Memory B cell (primary cell): ENCODE measurements around the gene ZKSCAN5.

Source experiments
- ATAC-seq: fragments of 150-1000 bp; cut with Tn5 transposase; 2 replicates; pipeline ENCODE4 v1.10.0; 2021; ENCODE audit warnings: low read depth, mild to moderate bottlenecking, moderate library complexity
- DNase-seq, 2 donors: peaks; one replicate each; pipeline ENCODE4 v3.0.0; 2022; ENCODE audit warnings: low spot score in 2 of 2
- H3K27ac Mint-ChIP-seq: one replicate; pipeline ENCODE4 v1.8.0; 2022; ENCODE audit warnings: mild to moderate bottlenecking, moderate library complexity, mixed read lengths
- H3K27me3 Mint-ChIP-seq: one replicate; pipeline ENCODE4 v1.8.0; 2022; ENCODE audit warnings: mixed read lengths
- H3K36me3 Mint-ChIP-seq: one replicate; pipeline ENCODE4 v1.8.0; 2022; ENCODE audit warnings: mild to moderate bottlenecking, mixed read lengths
- H3K4me1 Mint-ChIP-seq: one replicate; pipeline ENCODE4 v1.8.0; 2022; ENCODE audit warnings: mixed read lengths
- H3K4me3 Mint-ChIP-seq: one replicate; pipeline ENCODE4 v1.8.0; 2022; ENCODE audit warnings: mild to moderate bottlenecking, moderate library complexity, mixed read lengths
- H3K9me3 Mint-ChIP-seq: one replicate; pipeline ENCODE4 v1.8.0; 2022; ENCODE audit warnings: mixed read lengths

The ZKSCAN5 gene

DNA sequence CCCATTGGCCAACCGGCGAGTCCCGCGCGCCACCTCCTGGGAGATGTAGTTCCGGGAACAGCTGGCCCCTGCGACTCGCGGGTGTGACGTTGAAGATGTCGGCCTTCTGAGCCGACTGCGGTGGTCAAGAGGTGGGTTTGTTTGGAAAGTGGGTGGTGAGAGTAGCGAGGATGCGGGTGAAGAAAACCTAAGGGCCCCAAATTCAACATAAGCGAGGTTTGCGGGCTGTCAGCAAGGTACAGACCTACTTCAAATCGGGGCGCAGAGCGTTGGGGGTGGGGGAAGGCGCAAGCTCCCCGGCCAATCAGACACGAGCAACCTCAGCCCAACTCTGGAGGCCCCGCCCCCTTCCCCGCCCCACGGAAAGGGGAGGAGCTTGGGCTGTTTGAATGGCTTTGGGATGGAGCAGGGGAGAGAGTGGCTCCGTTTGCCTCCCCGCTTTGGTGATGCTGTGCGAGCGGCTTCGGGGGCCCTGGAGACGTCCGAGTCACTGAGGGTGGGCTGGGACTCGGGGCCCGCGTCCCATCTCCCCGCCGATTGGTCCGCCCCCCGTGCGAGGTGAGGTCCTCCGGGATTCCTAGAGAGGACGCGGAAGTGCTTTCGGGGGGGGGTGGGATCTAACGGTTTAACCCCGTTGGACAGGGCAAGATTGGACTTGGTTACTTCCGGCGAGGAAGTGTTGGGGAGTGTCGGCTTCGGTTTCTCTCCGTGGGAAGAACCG, at the start of gene ZKSCAN5:
Gene ZKSCAN5, plus strand, starts transcription at position 60 of the 721 bp plus-strand sequence. CDS start 1,383 bp downstream, outside the sequence.
- H3K27me3 Mint-ChIP-seq = no peaks in the 10 kb centered on the region
- peaks cover 2% of the 10 kb centered on the region for H3K36me3 Mint-ChIP-seq
- peaks cover 12% of the 10 kb centered on the region for H3K4me1 Mint-ChIP-seq
- ATAC-seq (peak; percentile 81), DNase-seq (peak; percentile 94 to 95)
- no peaks in the 10 kb centered on the region for H3K9me3 Mint-ChIP-seq
- peak within 1 kb of the TSS; percentile 96 for H3K4me3 Mint-ChIP-seq
- peak within 1 kb of the TSS; percentile 85 for H3K27ac Mint-ChIP-seq

DNA sequence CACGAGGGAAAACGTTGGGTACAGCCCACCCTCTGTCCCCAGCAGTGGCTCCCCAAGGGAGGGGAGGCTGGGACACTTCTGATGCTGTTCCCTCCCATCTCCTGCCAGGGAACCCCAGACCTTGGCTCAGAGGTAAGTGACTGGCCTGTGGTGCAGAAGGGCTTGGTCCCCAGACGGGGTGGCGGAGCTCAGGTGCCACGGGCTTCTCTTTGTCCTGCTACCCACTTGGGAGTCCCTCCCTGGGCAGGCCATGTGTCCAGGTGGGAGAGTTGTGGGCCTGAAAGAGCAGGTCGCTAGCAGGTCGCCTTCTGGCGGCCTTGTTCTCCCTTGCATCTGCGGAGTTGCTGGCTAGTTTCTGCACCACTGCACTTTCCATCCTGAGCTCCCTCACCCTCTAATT, 48.6 kb upstream of the ZKSCAN5 start:
- Mint-ChIP-seq H3K4me1 (peaks cover 9% of the 10 kb centered on the region), H3K27me3 (no peaks in the 10 kb centered on the region), H3K36me3 (peaks cover 14% of the 10 kb centered on the region), H3K27ac (no peak overlapping the region), H3K4me3 (no peak overlapping the region), H3K9me3 (no peaks in the 10 kb centered on the region)
- ATAC-seq = no peak
- no peak for DNase-seq

DNA sequence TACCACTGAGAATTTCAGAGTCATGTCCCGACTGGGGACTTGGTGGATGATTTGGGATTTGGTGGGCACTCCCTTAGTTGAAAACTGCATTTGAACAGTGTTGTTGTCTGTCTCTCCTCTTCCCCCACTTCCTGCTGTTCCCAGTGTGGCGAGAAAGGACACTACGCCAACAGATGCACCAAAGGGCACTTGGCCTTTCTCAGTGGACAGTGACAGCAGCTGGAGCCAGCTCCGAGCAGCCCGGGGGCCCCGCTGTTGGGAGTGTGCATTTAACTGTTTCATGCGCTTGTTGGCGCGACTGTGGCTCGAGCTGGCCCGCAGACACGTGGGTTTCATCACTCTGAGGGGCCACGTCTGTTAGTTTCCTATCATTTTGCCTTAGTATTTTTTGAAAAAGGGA, 48.2 kb upstream of the ZKSCAN5 start:
- peaks cover 9% of the 10 kb centered on the region for H3K4me1 Mint-ChIP-seq
- H3K27me3 Mint-ChIP-seq = no peaks in the 10 kb centered on the region
- no peak overlapping the region for H3K27ac Mint-ChIP-seq
- ATAC-seq (no peak), DNase-seq (no peak)
- no peak overlapping the region for H3K4me3 Mint-ChIP-seq
- no peaks in the 10 kb centered on the region for H3K9me3 Mint-ChIP-seq
- H3K36me3 Mint-ChIP-seq = peaks cover 11% of the 10 kb centered on the region

DNA sequence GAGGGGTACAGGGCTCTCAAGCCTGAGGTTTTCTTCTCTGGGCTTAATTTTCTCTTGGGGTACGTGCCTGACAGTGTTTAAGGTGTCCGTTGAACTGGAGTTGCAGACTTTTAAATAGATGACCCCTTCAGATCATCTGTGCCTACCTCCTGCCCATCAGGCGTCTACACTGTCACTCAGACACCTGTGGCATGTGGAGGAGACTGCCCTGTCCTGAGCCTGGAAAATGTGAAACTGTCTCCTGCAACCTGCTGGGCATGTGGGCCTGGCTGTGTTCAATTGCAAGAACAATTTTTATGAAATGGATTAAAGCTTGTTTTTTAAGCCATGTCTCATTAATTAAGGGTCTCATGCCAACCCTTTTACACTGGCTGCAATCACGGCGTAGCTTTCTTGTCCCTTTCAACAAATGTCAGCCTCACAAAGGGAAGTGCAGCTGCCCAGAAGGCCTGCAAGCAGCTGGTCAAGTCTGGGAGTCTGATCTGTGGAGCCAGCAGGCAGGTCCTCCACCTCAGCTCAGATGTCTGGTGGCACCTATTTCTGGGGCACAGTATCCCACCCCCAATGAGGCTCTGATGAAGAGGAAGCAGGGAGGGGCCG, 47.3 kb upstream of the ZKSCAN5 start:
- H3K9me3 Mint-ChIP-seq = no peaks in the 10 kb centered on the region
- ATAC-seq (no peak), DNase-seq (no peak)
- H3K27ac Mint-ChIP-seq = no peak overlapping the region
- H3K4me3 Mint-ChIP-seq = no peak overlapping the region
- peaks cover 11% of the 10 kb centered on the region for H3K36me3 Mint-ChIP-seq
- H3K4me1 Mint-ChIP-seq = peaks cover 9% of the 10 kb centered on the region
- no peaks in the 10 kb centered on the region for H3K27me3 Mint-ChIP-seq

DNA sequence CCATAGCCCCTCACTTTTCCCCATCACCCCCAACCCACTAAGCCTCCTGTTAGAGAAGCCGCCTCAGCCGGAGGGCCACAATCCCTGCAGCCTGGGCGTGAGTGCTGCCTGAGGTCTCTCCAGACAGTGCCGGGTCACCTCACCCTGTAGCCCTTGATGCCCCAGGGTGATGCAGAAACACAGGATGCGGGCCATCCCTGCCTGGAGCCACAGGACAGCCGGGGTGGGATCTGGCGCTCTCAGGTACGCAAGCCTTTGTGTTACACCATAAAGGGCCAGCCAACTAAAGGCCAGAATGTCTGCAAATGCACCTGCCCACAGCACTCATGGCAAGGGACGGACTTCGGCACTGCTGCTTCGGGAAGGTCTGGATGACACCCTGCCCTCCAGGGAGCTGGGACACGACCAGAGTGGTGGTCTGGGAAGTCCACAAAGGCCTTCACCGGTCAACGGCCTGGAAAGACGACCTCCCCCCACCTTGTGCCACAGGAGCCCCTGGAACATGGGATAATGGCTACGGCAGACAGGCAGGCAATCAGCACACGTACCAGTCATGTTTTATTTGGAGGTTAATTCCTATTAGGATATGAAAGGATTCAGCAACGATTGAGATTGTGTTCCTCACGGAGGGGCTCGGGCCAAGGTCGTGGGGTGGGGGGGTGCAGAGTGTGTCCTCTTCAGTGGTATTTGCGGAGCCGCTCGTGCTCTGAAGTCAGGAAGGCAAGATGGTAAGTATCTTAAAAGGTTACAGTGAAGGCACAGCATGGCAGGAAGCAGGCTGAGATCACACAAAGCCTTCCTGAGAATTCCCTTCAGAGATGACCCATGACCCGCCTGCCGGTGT, 46.6 kb upstream of the ZKSCAN5 start:
- ATAC-seq (no peak), DNase-seq (no peak)
- Mint-ChIP-seq H3K4me3 (no peak overlapping the region), H3K27me3 (no peaks in the 10 kb centered on the region), H3K9me3 (no peaks in the 10 kb centered on the region), H3K4me1 (peaks cover 11% of the 10 kb centered on the region), H3K27ac (no peak overlapping the region), H3K36me3 (peaks cover 11% of the 10 kb centered on the region)

DNA sequence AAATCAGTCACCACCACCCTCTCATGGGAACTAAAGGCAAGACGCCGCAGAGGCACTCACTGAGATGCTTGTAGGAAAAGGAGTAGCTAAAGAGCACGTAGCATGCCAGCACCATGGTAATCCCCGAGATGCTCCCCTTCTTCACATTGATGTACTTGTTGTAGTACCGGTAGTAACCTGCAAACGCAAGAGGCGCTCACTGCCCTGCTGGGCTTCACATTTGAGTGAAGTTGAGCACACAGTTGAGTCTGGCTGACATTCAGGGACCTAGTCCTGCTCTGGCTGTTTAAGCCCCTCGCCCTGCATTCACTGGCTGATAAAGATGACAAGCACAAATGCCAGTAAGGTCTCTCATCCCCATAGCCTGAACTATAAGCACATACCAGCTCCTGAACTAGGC, 45.4 kb upstream of the ZKSCAN5 start:
- Mint-ChIP-seq H3K27me3 (no peaks in the 10 kb centered on the region), H3K4me1 (peaks cover 16% of the 10 kb centered on the region), H3K4me3 (no peak overlapping the region), H3K36me3 (peaks cover 7% of the 10 kb centered on the region), H3K9me3 (no peaks in the 10 kb centered on the region), H3K27ac (no peak overlapping the region)
- ATAC-seq (peak; percentile 41), DNase-seq (no peak)

DNA sequence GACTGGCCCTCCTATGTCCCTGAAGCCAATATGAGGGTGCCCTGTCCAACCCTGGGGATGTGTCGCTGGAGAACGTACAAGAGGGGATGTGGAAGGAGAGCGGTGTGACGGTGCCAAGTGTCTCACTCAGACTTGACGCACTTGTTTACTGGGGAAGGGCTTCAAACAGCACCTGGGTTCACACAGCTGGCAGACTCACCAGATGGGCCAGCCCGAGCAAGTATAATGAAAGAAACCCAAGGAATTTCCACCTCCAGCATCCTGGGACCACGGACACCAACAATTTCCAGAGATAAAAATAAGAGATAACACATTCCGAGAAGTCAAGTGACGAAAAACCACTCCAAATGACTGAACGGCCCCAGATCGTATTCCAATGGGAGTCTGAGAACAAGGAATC, 43.8 kb upstream of the ZKSCAN5 start:
- peaks cover 6% of the 10 kb centered on the region for H3K36me3 Mint-ChIP-seq
- DNase-seq (no peak), ATAC-seq (no peak)
- H3K4me1 Mint-ChIP-seq = peaks cover 21% of the 10 kb centered on the region
- H3K27ac Mint-ChIP-seq = no peak overlapping the region
- no peaks in the 10 kb centered on the region for H3K9me3 Mint-ChIP-seq
- no peak overlapping the region for H3K4me3 Mint-ChIP-seq
- no peaks in the 10 kb centered on the region for H3K27me3 Mint-ChIP-seq

DNA sequence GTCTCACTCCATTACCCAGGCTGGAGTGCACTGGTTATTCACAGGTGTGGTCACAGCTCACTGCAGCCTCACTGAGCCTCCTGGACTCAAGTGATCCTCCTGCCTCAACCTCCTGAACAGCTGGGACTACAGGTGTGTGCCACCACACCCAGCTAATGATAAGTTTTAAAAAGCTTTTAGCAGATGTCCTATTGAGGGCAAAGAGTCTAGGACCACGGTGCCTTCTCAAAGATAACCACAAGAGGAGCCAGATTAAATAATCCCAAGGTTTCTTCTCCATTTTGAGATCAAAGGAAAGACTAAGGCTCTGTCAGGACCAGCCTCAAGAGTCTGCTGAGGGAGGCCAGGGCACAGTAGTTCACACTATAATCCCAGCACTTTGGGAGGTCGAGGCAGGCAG, 43.2 kb upstream of the ZKSCAN5 start:
- DNase-seq (no peak), ATAC-seq (no peak)
- H3K27ac Mint-ChIP-seq = no peak overlapping the region
- no peaks in the 10 kb centered on the region for H3K9me3 Mint-ChIP-seq
- peaks cover 24% of the 10 kb centered on the region for H3K4me1 Mint-ChIP-seq
- peaks cover 6% of the 10 kb centered on the region for H3K36me3 Mint-ChIP-seq
- no peak overlapping the region for H3K4me3 Mint-ChIP-seq
- H3K27me3 Mint-ChIP-seq = no peaks in the 10 kb centered on the region

DNA sequence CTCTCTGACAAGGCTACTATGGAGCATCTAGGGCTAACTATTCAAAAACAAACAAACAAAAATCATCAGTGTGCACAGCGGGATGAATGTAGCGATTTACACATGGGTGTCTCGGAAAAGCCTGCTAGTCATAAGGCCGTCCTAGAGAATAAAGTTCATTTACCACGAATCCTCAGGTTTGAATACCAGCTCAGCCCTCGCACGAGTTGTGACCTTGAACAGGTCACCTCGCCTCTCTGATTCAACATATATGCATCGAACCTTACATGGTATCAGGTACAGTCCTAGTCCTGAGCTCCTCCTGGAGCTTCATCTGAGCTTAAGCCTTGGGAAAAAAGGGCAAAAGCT, 39.1 kb upstream of the ZKSCAN5 start:
- DNase-seq (no peak), ATAC-seq (no peak)
- Mint-ChIP-seq H3K27ac (peak overlapping the region; percentile 87), H3K9me3 (no peaks in the 10 kb centered on the region), H3K4me3 (peak overlapping the region; percentile 92), H3K4me1 (peaks cover 22% of the 10 kb centered on the region), H3K27me3 (no peaks in the 10 kb centered on the region), H3K36me3 (peaks cover 2% of the 10 kb centered on the region)

DNA sequence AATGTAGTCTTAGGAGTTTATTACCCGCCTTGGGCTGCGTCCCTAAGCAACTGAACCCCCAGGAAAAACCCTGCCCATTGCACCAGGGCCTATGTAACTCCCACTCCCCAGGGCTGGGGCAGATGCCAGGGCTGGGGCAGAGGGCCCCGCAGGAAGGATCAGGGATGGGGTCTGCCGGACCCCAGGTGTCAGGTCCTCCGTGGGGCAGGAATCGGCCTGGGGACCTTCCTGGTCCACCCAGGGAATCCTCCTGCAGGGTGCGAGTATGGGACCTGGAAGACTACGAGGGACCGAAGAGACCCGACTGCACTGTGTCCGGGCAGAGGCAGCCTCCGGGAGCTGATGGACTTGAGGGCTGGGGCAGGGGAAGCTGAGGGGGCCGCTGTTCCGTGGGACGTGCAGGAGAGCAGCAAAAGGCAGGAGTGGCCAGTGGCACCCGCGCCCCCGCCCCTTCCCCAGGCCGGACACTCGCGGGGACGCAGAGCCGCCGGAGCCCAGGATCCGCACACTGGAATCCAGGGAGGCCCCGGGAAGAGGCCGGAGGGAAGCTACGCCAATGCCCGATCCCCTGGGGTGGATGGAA, 36.0 kb upstream of the ZKSCAN5 start:
- Mint-ChIP-seq H3K9me3 (no peaks in the 10 kb centered on the region), H3K36me3 (no peaks in the 10 kb centered on the region), H3K27ac (no peak overlapping the region), H3K27me3 (no peaks in the 10 kb centered on the region), H3K4me3 (no peak overlapping the region), H3K4me1 (peaks cover 21% of the 10 kb centered on the region)
- DNase-seq (no peak), ATAC-seq (no peak)

DNA sequence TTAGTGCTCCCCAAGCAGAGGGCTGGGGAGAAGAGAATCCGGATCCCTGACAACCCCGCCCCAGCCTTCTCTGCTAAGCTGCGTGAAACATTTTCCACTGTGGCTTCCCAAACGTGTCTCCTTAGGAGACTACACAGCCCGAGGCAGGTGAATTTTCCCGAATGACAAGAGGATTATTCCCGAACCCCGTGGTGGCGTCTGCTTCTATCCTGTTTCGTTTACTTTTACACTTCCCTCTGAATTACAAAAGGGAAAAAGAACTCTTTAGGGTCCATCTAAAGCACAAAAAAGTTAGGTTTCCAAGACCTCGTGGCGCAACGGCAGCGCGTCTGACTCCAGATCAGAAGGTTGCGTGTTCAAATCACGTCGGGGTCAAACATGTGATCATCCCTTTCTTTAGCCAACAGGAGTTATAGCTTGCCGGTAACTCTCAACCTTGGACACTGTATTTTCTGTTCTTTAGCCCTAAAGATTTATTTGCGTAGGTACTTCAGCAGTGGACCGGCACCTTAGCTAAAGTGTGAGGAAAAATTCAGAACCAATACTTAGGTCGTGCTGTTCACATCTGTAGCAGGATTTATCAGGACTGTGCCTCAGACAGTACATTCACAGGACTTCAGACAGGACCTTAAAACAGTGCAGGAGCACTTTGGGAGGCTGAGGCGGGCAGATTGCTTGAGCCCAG, 34.9 kb upstream of the ZKSCAN5 start:
- no peaks in the 10 kb centered on the region for H3K9me3 Mint-ChIP-seq

DNA sequence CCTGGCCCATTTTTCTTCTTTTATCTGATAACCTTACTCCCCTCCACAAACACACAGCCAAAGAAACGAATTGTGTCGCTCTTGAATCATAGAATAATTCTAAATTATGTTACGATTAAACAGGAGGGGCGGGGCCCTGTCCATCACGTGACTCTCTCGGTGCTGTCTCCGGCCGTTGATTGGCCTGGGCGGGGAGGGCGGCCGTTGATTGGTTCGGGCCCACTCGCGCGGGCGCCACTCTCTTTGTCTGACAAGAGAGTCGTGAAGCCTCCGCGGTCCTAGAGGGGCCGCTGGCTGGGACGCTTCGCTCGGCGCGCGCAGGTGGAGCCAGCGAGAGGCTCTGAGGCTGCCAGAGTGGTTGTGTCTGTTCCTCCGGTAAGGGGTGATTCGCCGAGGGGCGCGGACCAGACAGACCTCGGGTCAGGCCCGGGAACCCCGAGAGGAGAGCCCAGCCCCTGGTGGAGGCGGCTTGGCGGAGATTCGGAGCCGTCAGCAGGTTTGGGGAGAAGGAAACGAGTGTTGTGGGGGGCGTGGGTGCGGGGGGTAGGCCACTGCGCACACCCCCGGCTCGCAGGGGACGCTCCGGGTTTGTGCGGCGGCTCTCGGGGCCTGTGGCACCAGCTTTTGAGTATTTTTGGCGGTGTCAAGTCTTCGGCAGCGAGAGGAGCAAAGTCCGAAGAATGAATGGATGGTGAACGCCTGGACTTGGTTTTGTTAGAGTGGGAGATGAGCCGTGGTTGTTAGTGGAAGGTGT, 31.7 kb upstream of the ZKSCAN5 start, which contains the start of gene ZNF789:
Gene ZNF789, plus strand, starts transcription at position 330 of the 754 bp plus-strand sequence. CDS start 3,567 bp downstream, outside the sequence.
- Mint-ChIP-seq H3K27me3 (no peaks in the 10 kb centered on the region), H3K27ac (peak within 1 kb of the TSS; percentile 77), H3K4me3 (peak within 1 kb of the TSS; percentile 96)

More for the DNA sequence above, 34.9 kb upstream of the ZKSCAN5 start:
- Mint-ChIP-seq H3K4me1 (peaks cover 17% of the 10 kb centered on the region), H3K27me3 (no peaks in the 10 kb centered on the region), H3K27ac (no peak overlapping the region), H3K4me3 (no peak overlapping the region), H3K36me3 (no peaks in the 10 kb centered on the region)
- ATAC-seq (no peak), DNase-seq (no peak)

DNA sequence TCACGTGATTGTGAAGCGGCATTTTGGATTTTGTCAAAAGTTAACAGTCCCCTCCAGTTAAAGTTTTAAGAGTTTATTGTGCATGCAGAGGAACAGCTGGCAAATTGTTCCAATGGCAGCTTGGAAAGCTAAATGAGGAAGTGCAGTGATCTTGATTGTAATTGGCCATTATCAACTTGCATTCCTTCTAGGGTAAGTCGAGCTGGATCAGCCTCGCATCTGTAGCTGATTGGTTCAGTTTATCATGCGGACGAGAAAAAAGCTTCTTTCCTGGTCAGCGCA, 31.2 kb upstream of the ZKSCAN5 start:
- Mint-ChIP-seq H3K36me3 (peaks cover 3% of the 10 kb centered on the region), H3K27me3 (no peaks in the 10 kb centered on the region), H3K9me3 (no peaks in the 10 kb centered on the region), H3K4me3 (peak overlapping the region; percentile 96), H3K27ac (peak overlapping the region; percentile 77), H3K4me1 (peaks cover 14% of the 10 kb centered on the region)
- DNase-seq (no peak), ATAC-seq (peak; percentile 8)

More for the DNA sequence above, 31.7 kb upstream of the ZKSCAN5 start, which contains the start of gene ZNF789:
- H3K9me3 Mint-ChIP-seq = no peaks in the 10 kb centered on the region
- peaks cover 11% of the 10 kb centered on the region for H3K4me1 Mint-ChIP-seq
- ATAC-seq (peak; percentile 95), DNase-seq (peak; percentile 87 to 95)
- H3K36me3 Mint-ChIP-seq = peaks cover 3% of the 10 kb centered on the region
